Neural progenitor cell (in vitro differentiated cells): ENCODE results near the gene PANK3. TPM values are rescaled to one million over a fixed set of nuclear protein-coding genes. Genes with fewer than 3 reads are reported as not detected.

Experiments
- DNase-seq: peaks from one replicate; pipeline ENCODE4 v3.0.0-alpha.2; 2016; ENCODE audit warnings: low spot score
- H2AFZ ChIP-seq: fragments of 200-600 bp; sonication (generic); replicated peaks from 2 replicates; pipeline ENCODE4 v1.6.1; 2016; ENCODE audit warnings: antibody characterized with exemption
- H3F3A ChIP-seq: fragments of 200-600 bp; sonication (generic); 2 replicates; pipeline ENCODE4 v1.6.1; 2016; ENCODE audit warnings: antibody characterized with exemption, low read depth
- H3K27ac ChIP-seq: fragments of 200-600 bp; sonication (generic); 2 replicates; pipeline ENCODE4 v1.5.1; 2016; ENCODE audit warnings: mild to moderate bottlenecking
- H3K27me3 ChIP-seq: fragments of 200-600 bp; sonication (generic); 2 replicates; pipeline ENCODE4 v1.6.1; 2016; ENCODE audit warnings: mild to moderate bottlenecking, moderate library complexity
- H3K36me3 ChIP-seq: fragments of 200-600 bp; sonication (generic); 2 replicates; pipeline ENCODE4 v1.5.1; 2016
- H3K4me1 ChIP-seq: fragments of 200-600 bp; sonication (generic); 2 replicates; pipeline ENCODE4 v1.6.1; 2016; ENCODE audit warnings: mixed run types
- H3K4me2 ChIP-seq: fragments of 200-600 bp; sonication (generic); 2 replicates; pipeline ENCODE4 v1.6.1; 2016
- H3K4me3 ChIP-seq: fragments of 200-600 bp; sonication (generic); 2 replicates; pipeline ENCODE4 v1.5.1; 2016
- H3K79me2 ChIP-seq: fragments of 200-600 bp; sonication (generic); 2 replicates; pipeline ENCODE4 v1.6.1; 2016; ENCODE audit warnings: low read depth
- H3K9ac ChIP-seq: fragments of 200-600 bp; sonication (generic); 2 replicates; pipeline ENCODE4 v1.6.1; 2016
- H3K9me3 ChIP-seq: fragments of 200-600 bp; sonication (generic); 2 replicates; pipeline ENCODE4 v1.5.1; 2016; ENCODE audit warnings: low read depth
- H4K20me1 ChIP-seq: fragments of 200-600 bp; sonication (generic); 2 replicates; pipeline ENCODE4 v1.6.1; 2016; ENCODE audit warnings: low read depth
- H3K27ac Mint-ChIP-seq: 3 replicates; pipeline ENCODE4 v1.8.0; 2021; ENCODE audit warnings: mixed read lengths
- H3K27me3 Mint-ChIP-seq: 2 replicates; pipeline ENCODE4 v1.8.0; 2022; ENCODE audit warnings: low read depth, mild to moderate bottlenecking, inconsistent platforms, moderate library complexity, mixed read lengths; ENCODE audit not compliant: insufficient read depth
- H3K36me3 Mint-ChIP-seq: 3 replicates; pipeline ENCODE4 v1.8.0; 2021; ENCODE audit warnings: mixed read lengths
- H3K4me1 Mint-ChIP-seq: 3 replicates; pipeline ENCODE4 v1.8.0; 2021; ENCODE audit warnings: mixed read lengths
- H3K4me3 Mint-ChIP-seq: 3 replicates; pipeline ENCODE4 v1.8.0; 2021; ENCODE audit warnings: mild to moderate bottlenecking, moderate library complexity, mixed read lengths
- H3K9me3 Mint-ChIP-seq: 3 replicates; pipeline ENCODE4 v1.8.0; 2020; ENCODE audit warnings: mixed read lengths
- CTCF ChIP-seq: fragments of 200-600 bp; sonication (generic); IDR thresholded peaks from 2 replicates; pipeline ENCODE4 v1.5.1; 2017; ENCODE audit warnings: antibody characterized with exemption, mild to moderate bottlenecking
- EZH2 ChIP-seq: fragments of 200-600 bp; sonication (generic); IDR thresholded peaks from 2 replicates; pipeline ENCODE4 v1.6.1; 2017; ENCODE audit warnings: antibody characterized with exemption, mild to moderate bottlenecking, moderate library complexity
- EZH2phosphoT487 ChIP-seq: fragments of 200-600 bp; sonication (generic); IDR thresholded peaks from 2 replicates; pipeline ENCODE4 v1.6.1; 2017; ENCODE audit warnings: antibody characterized with exemption
- total RNA-seq: library from RNA; depleted of rRNA; stranded (reverse); fragments of >200 nt; gene quantifications from 2 replicates; pipeline ENCODE4 v1.2.3, GENCODE V29; 2015; ENCODE audit warnings: low replicate concordance

Gene PANK3
- total RNA-seq, 1 donor from 2014 or later: 117 TPM

GRCh38 chr5:168570490-168571328 is 8.5 kb downstream of the PANK3 start:
- H3K4me3 ChIP-seq: no peak overlapping the region
- H4K20me1 ChIP-seq: peaks cover 79% of the 10 kb centered on the region
- no peak overlapping the region for H3K27ac Mint-ChIP-seq
- H2AFZ ChIP-seq: no peak overlapping the region
- no peak for DNase-seq
- H3K4me2 ChIP-seq: no peak overlapping the region
- H3K27me3 Mint-ChIP-seq: no peaks in the 10 kb centered on the region
- H3K27ac ChIP-seq: no peak overlapping the region
- no peaks in the 10 kb centered on the region for H3K4me1 ChIP-seq
- no peaks in the 10 kb centered on the region for H3K27me3 ChIP-seq
- peaks cover 55% of the 10 kb centered on the region for H3K36me3 Mint-ChIP-seq
- no peak overlapping the region for H3K4me3 Mint-ChIP-seq
- peaks cover 9% of the 10 kb centered on the region for H3K36me3 ChIP-seq
- peaks cover 9% of the 10 kb centered on the region for H3F3A ChIP-seq
- H3K4me1 Mint-ChIP-seq: no peaks in the 10 kb centered on the region
- peaks cover 97% of the 10 kb centered on the region for H3K79me2 ChIP-seq
- TF ChIP-seq EZH2phosphoT487 (no peak), CTCF (no peak), EZH2 (no peak)
- H3K9ac ChIP-seq: no peak overlapping the region
- peaks cover 31% of the 10 kb centered on the region for H3K9me3 Mint-ChIP-seq
- H3K9me3 ChIP-seq: no peaks in the 10 kb centered on the region

- TF ChIP-seq CTCF: no peak
- no peak for TF ChIP-seq EZH2
- no peak for TF ChIP-seq EZH2phosphoT487
- H3K36me3 Mint-ChIP-seq: peaks cover 41% of the 10 kb centered on the region
- no peak overlapping the region for H3K9ac ChIP-seq
Measured at GRCh38 chr5:168568738-168569137, 10.4 kb downstream of the PANK3 start.

GRCh38 chr5:168563959-168564358 is 15.2 kb downstream of the PANK3 start:
- no peaks in the 10 kb centered on the region for H3K4me1 Mint-ChIP-seq
- H3F3A ChIP-seq: peaks cover 9% of the 10 kb centered on the region
- H3K27me3 Mint-ChIP-seq: no peaks in the 10 kb centered on the region
- peaks cover 85% of the 10 kb centered on the region for H3K79me2 ChIP-seq
- no peak overlapping the region for H3K4me2 ChIP-seq
- no peaks in the 10 kb centered on the region for H3K9me3 ChIP-seq
- TF ChIP-seq EZH2phosphoT487: no peak
- TF ChIP-seq CTCF: no peak
- no peak for TF ChIP-seq EZH2
- H3K9me3 Mint-ChIP-seq: no peaks in the 10 kb centered on the region
- no peak overlapping the region for H3K27ac ChIP-seq
- no peaks in the 10 kb centered on the region for H3K27me3 ChIP-seq
- peaks cover 74% of the 10 kb centered on the region for H4K20me1 ChIP-seq
- peaks cover 34% of the 10 kb centered on the region for H3K36me3 ChIP-seq
- H2AFZ ChIP-seq: no peak overlapping the region
- H3K27ac Mint-ChIP-seq: no peak overlapping the region
- no peak overlapping the region for H3K4me3 Mint-ChIP-seq
- peaks cover 34% of the 10 kb centered on the region for H3K36me3 Mint-ChIP-seq
- no peak for DNase-seq
- no peak overlapping the region for H3K9ac ChIP-seq
- no peak overlapping the region for H3K4me3 ChIP-seq
- H3K4me1 ChIP-seq: no peaks in the 10 kb centered on the region

More at GRCh38 chr5:168568738-168569137, 10.4 kb downstream of the PANK3 start:
- Histone ChIP-seq H3K79me2 (peaks cover 99% of the 10 kb centered on the region), H3K4me3 (no peak overlapping the region), H3K36me3 (peaks cover 19% of the 10 kb centered on the region), H3K9me3 (no peaks in the 10 kb centered on the region), H2AFZ (no peak overlapping the region), H3F3A (peaks cover 9% of the 10 kb centered on the region), H4K20me1 (peaks cover 91% of the 10 kb centered on the region), H3K27ac (no peak overlapping the region), H3K4me2 (no peak overlapping the region), H3K4me1 (no peaks in the 10 kb centered on the region), H3K27me3 (no peaks in the 10 kb centered on the region)
- peaks cover 18% of the 10 kb centered on the region for H3K9me3 Mint-ChIP-seq
- H3K4me3 Mint-ChIP-seq: no peak overlapping the region
- no peaks in the 10 kb centered on the region for H3K27me3 Mint-ChIP-seq
- no peaks in the 10 kb centered on the region for H3K4me1 Mint-ChIP-seq
- H3K27ac Mint-ChIP-seq: no peak overlapping the region
- DNase-seq: no peak
